AG09309 (cell line): ENCODE measurements around the gene CDH13.
A peak's percentile ranks its signal among the peaks of the same experiment; 100 is the strongest.

Experiments
- DNase-seq: peaks from one replicate; pipeline ENCODE4 v3.0.0-alpha.2; 2010; ENCODE audit warnings: low read depth
- H3K4me3 ChIP-seq: 2 replicates; pipeline ENCODE4 v1.5.1; 2011; ENCODE audit warnings: mild to moderate bottlenecking, low read depth, low read length, moderate library complexity; ENCODE audit not compliant: control insufficient read depth
- TF ChIP-seq, protein P1 (sequence below): IDR thresholded peaks from 2 replicates; pipeline ENCODE4 v1.5.1; 2011; ENCODE audit warnings: mild to moderate bottlenecking, low read depth, low read length, inconsistent platforms; ENCODE audit not compliant: insufficient read depth, control insufficient read depth; ENCODE audit errors: missing control alignments

The CDH13 gene

GRCh38 chr16:83185902-83186301 is 559.1 kb downstream of the CDH13 start:
- TF ChIP-seq, protein P1, sequence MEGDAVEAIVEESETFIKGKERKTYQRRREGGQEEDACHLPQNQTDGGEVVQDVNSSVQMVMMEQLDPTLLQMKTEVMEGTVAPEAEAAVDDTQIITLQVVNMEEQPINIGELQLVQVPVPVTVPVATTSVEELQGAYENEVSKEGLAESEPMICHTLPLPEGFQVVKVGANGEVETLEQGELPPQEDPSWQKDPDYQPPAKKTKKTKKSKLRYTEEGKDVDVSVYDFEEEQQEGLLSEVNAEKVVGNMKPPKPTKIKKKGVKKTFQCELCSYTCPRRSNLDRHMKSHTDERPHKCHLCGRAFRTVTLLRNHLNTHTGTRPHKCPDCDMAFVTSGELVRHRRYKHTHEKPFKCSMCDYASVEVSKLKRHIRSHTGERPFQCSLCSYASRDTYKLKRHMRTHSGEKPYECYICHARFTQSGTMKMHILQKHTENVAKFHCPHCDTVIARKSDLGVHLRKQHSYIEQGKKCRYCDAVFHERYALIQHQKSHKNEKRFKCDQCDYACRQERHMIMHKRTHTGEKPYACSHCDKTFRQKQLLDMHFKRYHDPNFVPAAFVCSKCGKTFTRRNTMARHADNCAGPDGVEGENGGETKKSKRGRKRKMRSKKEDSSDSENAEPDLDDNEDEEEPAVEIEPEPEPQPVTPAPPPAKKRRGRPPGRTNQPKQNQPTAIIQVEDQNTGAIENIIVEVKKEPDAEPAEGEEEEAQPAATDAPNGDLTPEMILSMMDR: no peak
- no peak for DNase-seq
- H3K4me3 ChIP-seq: no peak overlapping the region

DNA sequence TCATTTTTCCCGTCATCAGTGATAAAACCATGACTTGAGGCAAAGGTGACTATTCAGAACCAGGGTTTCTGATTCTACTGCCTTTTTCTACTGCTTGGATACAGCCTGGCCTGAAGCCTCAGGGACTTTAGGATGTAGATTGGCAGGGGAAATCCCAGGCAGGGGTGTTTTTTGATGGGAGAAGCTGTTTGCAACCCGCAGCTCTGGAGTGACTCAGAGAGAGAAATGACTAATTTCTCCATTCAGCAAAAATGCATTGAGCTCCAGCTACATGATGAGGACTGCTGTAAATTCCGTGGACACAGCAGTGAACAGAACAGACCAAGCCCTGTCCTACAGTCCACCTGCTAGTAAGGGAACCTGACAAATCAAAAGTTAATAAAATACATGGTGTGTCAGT is 560.6 kb downstream of the CDH13 start:
- TF ChIP-seq, protein P1: no peak
- DNase-seq: peak; percentile 25
- no peak overlapping the region for H3K4me3 ChIP-seq

GRCh38 chr16:83196796-83197195 is 570.0 kb downstream of the CDH13 start:
- no peak for DNase-seq
- TF ChIP-seq, protein P1: no peak
- H3K4me3 ChIP-seq: no peak overlapping the region

- TF ChIP-seq, protein P1: no peak
- DNase-seq: no peak
- H3K4me3 ChIP-seq: no peak overlapping the region
Measured at GRCh38 chr16:83197450-83197849, 570.7 kb downstream of the CDH13 start.

- TF ChIP-seq, protein P1: no peak
- DNase-seq: no peak
- H3K4me3 ChIP-seq: no peak overlapping the region
Measured at GRCh38 chr16:83198977-83199376, 572.2 kb downstream of the CDH13 start.

DNA sequence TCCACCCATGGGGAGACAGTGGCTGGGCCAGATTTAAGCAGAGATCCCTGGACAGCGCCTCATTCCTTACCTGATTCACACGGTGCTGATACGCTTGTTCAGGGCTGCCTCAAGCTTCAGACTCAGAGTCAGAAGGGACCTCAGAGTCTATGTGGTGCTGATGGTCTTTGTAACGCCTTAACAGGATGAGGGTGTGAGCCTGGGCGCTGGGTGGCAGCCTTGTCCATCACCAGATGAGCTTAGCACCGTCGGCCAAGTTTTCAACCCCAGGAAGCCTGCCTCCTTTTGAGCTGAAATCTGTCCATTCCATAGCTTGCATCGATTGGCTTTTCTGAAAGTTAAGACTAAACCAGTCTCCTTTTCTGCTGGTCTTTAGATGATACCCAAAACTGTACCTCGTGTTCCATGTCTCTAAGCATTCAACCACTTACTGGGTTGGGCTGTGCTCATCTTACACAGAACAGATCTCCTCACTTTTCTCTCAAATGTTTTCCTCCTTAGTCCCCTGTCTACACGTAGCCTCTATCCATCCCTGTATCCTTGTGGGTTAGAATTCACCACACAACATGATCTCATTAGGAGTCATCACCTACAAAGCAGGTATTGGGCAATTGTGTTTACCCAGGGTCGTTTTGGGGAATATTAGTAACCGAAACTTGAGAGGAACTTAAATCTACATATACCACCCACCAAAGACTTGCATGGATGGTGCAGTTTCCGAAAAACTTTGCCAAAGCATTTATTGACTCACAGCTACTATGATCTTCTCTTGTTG is 573.4 kb downstream of the CDH13 start:
- no peak for DNase-seq
- TF ChIP-seq, protein P1: no peak
- H3K4me3 ChIP-seq: no peak overlapping the region
